ENCODE results near the gene SUV39H1. TPM values are rescaled to one million over a fixed set of nuclear protein-coding genes. Genes with fewer than 3 reads are reported as not detected.

SUV39H1 gene
- total RNA-seq, 1 donor from 2014 or later, result 4.9 TPM

DNA sequence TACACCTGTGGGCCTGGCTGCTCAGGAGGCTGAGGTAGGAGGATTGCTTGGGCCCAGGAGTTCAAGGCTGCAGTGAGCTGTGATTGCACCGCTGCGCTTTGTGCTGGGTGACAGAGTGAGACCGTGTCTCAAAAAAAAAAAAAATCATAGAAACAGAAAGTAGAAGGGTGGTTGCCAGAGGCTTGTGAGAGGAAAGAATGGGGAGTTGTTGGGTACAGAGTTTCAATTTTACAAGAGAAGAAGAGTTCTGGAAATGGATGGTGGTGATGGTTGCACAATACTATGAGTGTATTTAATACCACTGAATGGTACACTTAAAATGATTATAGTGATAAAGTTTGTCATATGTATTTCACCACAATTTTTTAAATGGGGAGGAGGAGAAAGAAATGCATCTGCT is 54.8 kb downstream of the SUV39H1 start:
- H3K36me3 Mint-ChIP-seq (ENCODE audit: low read depth, unreplicated experiment), result no peaks in the 10 kb centered on the region
- Histone ChIP-seq H3K36me3 (ENCODE audit: insufficient read depth, low read length) (no peaks in the 10 kb centered on the region), H4K20me1 (ENCODE audit: insufficient read depth, low read length) (no peaks in the 10 kb centered on the region), H3K4me1 (ENCODE audit: insufficient read depth, low read length) (no peaks in the 10 kb centered on the region), H3K9me3 (ENCODE audit: insufficient read depth, low read depth, low read length) (no peaks in the 10 kb centered on the region), H2AFZ (ENCODE audit: low read depth, low read length) (no peak overlapping the region), H3K4me2 (ENCODE audit: low read length) (no peak overlapping the region), H3K27ac (ENCODE audit: low read depth, low read length) (no peak overlapping the region), H3K9ac (ENCODE audit: low read length) (no peak overlapping the region), H3K79me2 (ENCODE audit: insufficient read depth, low read length) (no peaks in the 10 kb centered on the region), H3K4me3 (ENCODE audit: insufficient read depth, low read depth, low read length) (no peak overlapping the region), H3K27me3 (ENCODE audit: insufficient read depth, low read length) (no peaks in the 10 kb centered on the region)
- H3K27me3 Mint-ChIP-seq (ENCODE audit: low read depth, unreplicated experiment), result no peaks in the 10 kb centered on the region
- H3K27ac Mint-ChIP-seq (ENCODE audit: unreplicated experiment), result no peak overlapping the region
- no peak for DNase-seq (ENCODE audit: low read depth)
- FAIRE-seq, result no peak
- H3K4me1 Mint-ChIP-seq (ENCODE audit: low read depth, unreplicated experiment), result peaks cover 12% of the 10 kb centered on the region
- no peak overlapping the region for H3K4me3 Mint-ChIP-seq (ENCODE audit: unreplicated experiment)
- TF ChIP-seq EZH2 (IDR thresholded peaks at IDR 0.05; ENCODE audit: insufficient read depth, low read length), result no peak
- TF ChIP-seq, protein P1, sequence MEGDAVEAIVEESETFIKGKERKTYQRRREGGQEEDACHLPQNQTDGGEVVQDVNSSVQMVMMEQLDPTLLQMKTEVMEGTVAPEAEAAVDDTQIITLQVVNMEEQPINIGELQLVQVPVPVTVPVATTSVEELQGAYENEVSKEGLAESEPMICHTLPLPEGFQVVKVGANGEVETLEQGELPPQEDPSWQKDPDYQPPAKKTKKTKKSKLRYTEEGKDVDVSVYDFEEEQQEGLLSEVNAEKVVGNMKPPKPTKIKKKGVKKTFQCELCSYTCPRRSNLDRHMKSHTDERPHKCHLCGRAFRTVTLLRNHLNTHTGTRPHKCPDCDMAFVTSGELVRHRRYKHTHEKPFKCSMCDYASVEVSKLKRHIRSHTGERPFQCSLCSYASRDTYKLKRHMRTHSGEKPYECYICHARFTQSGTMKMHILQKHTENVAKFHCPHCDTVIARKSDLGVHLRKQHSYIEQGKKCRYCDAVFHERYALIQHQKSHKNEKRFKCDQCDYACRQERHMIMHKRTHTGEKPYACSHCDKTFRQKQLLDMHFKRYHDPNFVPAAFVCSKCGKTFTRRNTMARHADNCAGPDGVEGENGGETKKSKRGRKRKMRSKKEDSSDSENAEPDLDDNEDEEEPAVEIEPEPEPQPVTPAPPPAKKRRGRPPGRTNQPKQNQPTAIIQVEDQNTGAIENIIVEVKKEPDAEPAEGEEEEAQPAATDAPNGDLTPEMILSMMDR (IDR thresholded peaks at IDR 0.05; ENCODE audit: insufficient read depth, low read depth, low read length), result no peak
- H3K9me3 Mint-ChIP-seq (ENCODE audit: unreplicated experiment), result no peaks in the 10 kb centered on the region

DNA sequence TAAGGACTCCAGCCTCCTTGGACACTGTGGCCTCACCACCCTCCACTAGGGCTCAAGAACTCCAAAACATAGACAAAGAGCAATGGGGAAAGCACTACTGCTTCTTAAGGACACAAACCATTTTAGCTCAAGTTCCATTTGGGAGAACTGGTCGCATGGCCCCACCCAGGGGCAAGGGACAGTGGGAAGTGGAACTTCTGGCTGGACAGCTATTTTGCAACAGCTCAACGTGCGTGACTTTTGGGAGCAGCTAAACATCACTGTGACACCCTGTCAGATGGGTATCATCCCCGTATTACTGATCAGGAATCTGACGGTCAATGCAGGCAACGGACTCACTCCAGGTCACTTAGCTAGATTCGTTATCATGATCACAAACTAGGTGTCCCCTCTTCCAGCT is 56.0 kb downstream of the SUV39H1 start:
- H3K4me3 Mint-ChIP-seq (ENCODE audit: unreplicated experiment), result no peak overlapping the region
- peaks cover 12% of the 10 kb centered on the region for H3K4me1 Mint-ChIP-seq (ENCODE audit: low read depth, unreplicated experiment)
- Histone ChIP-seq H3K4me1 (ENCODE audit: insufficient read depth, low read length) (no peaks in the 10 kb centered on the region), H3K9ac (ENCODE audit: low read length) (no peak overlapping the region), H3K4me3 (ENCODE audit: insufficient read depth, low read depth, low read length) (no peak overlapping the region), H3K9me3 (ENCODE audit: insufficient read depth, low read depth, low read length) (no peaks in the 10 kb centered on the region), H4K20me1 (ENCODE audit: insufficient read depth, low read length) (no peaks in the 10 kb centered on the region), H3K4me2 (ENCODE audit: low read length) (no peak overlapping the region), H2AFZ (ENCODE audit: low read depth, low read length) (no peak overlapping the region), H3K79me2 (ENCODE audit: insufficient read depth, low read length) (no peaks in the 10 kb centered on the region), H3K27ac (ENCODE audit: low read depth, low read length) (no peak overlapping the region), H3K36me3 (ENCODE audit: insufficient read depth, low read length) (no peaks in the 10 kb centered on the region), H3K27me3 (ENCODE audit: insufficient read depth, low read length) (no peaks in the 10 kb centered on the region)
- H3K27me3 Mint-ChIP-seq (ENCODE audit: low read depth, unreplicated experiment), result no peaks in the 10 kb centered on the region
- DNase-seq (ENCODE audit: low read depth), result no peak
- no peaks in the 10 kb centered on the region for H3K9me3 Mint-ChIP-seq (ENCODE audit: unreplicated experiment)
- no peaks in the 10 kb centered on the region for H3K36me3 Mint-ChIP-seq (ENCODE audit: low read depth, unreplicated experiment)
- no peak for TF ChIP-seq EZH2 (IDR thresholded peaks at IDR 0.05; ENCODE audit: insufficient read depth, low read length)
- TF ChIP-seq, protein P1 (IDR thresholded peaks at IDR 0.05; ENCODE audit: insufficient read depth, low read depth, low read length), result no peak
- no peak overlapping the region for H3K27ac Mint-ChIP-seq (ENCODE audit: unreplicated experiment)
- FAIRE-seq, result no peak

DNA sequence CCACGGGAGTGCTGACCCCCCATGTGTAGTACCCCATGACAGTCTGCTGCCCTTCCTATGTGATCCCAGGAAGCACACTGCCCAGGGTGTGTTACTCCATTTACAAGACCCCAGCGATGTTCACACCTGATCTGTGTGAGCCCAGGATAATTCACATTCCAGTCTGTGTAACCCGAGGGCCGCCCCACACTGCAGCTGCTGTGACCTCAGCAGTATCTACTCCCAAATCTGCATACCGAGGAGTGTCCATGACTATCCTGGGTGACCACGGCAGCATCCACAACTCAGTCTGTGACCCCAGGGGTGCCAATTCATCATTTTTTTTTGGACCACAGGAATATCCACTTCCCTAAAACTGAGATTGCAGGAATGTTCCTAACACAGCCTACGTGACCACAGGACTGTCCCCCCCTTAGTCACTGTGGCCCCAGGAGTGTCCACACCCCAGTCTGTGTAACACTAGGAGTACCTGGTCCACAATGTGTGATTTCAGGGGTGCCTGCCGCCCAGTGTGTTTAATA is 57.2 kb downstream of the SUV39H1 start:
- TF ChIP-seq EZH2 (IDR thresholded peaks at IDR 0.05; ENCODE audit: insufficient read depth, low read length), result no peak
- TF ChIP-seq, protein P1 (IDR thresholded peaks at IDR 0.05; ENCODE audit: insufficient read depth, low read depth, low read length), result no peak
- Histone ChIP-seq H3K9ac (ENCODE audit: low read length) (no peak overlapping the region), H4K20me1 (ENCODE audit: insufficient read depth, low read length) (no peaks in the 10 kb centered on the region), H3K79me2 (ENCODE audit: insufficient read depth, low read length) (no peaks in the 10 kb centered on the region), H3K27me3 (ENCODE audit: insufficient read depth, low read length) (no peaks in the 10 kb centered on the region), H3K27ac (ENCODE audit: low read depth, low read length) (no peak overlapping the region), H2AFZ (ENCODE audit: low read depth, low read length) (no peak overlapping the region), H3K4me1 (ENCODE audit: insufficient read depth, low read length) (no peaks in the 10 kb centered on the region), H3K36me3 (ENCODE audit: insufficient read depth, low read length) (no peaks in the 10 kb centered on the region), H3K9me3 (ENCODE audit: insufficient read depth, low read depth, low read length) (no peaks in the 10 kb centered on the region), H3K4me2 (ENCODE audit: low read length) (no peak overlapping the region), H3K4me3 (ENCODE audit: insufficient read depth, low read depth, low read length) (no peak overlapping the region)
- FAIRE-seq, result no peak
- no peak for DNase-seq (ENCODE audit: low read depth)
- no peaks in the 10 kb centered on the region for H3K9me3 Mint-ChIP-seq (ENCODE audit: unreplicated experiment)
- H3K4me3 Mint-ChIP-seq (ENCODE audit: unreplicated experiment), result no peak overlapping the region
- H3K27me3 Mint-ChIP-seq (ENCODE audit: low read depth, unreplicated experiment), result no peaks in the 10 kb centered on the region
- no peaks in the 10 kb centered on the region for H3K36me3 Mint-ChIP-seq (ENCODE audit: low read depth, unreplicated experiment)
- peak overlapping the region; percentile 18 for H3K27ac Mint-ChIP-seq (ENCODE audit: unreplicated experiment)
- H3K4me1 Mint-ChIP-seq (ENCODE audit: low read depth, unreplicated experiment), result peaks cover 12% of the 10 kb centered on the region
